Erythroblast (primary cell): ENCODE measurements around the gene CLIC4.

ENCODE experiments used
- GATA1 ChIP-seq: IDR thresholded peaks from 2 replicates; pipeline ENCODE4 v1.6.1; 2011; ENCODE audit warnings: low read depth, mild to moderate bottlenecking, control low read depth, low read length, moderate library complexity
- POLR2A ChIP-seq: IDR thresholded peaks from 2 replicates; pipeline ENCODE4 v1.6.1; 2011; ENCODE audit warnings: mild to moderate bottlenecking, low read length

DNA sequence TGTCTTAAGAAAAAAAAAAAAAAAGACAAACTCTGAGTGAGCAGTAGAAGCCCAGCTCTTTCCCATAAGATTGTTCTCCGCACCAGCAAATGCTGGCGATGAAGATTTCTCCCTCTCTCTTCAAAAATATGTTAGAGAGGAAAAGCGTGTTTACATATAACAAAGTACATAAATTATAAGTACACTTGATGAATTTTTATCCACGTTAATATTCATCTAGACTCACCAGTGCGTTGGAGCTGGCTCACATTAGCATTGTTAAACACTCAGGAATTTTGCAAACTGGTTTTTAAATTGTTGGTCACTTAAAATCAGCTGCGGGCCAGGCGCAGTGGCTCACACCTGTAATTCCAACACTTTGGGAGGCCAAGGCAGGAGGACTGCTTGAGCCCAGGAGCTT, 128.8 kb downstream of the CLIC4 start:
- TF ChIP-seq POLR2A (no peak), GATA1 (no peak)
